HepG2 (cell line): ENCODE results near the gene WNT7A.

Source experiments
- CEBPB ChIP-seq: IDR thresholded peaks from 2 replicates; pipeline ENCODE4 v1.6.1; 2011; ENCODE audit warnings: low read depth, low read length, improper control_type of control experiment, borderline replicate concordance
- MAX ChIP-seq: IDR thresholded peaks from 2 replicates; pipeline ENCODE4 v1.6.1; 2012; ENCODE audit warnings: inconsistent platforms
- PRMT3 ChIP-seq: sonication (generic); formaldehyde crosslinking; IDR thresholded peaks from 2 replicates; pipeline ENCODE4 v1.8.1; 2022; ENCODE audit warnings: low read depth, mild to moderate bottlenecking, moderate library complexity, missing genetic modification reagents, borderline replicate concordance
- SIN3A ChIP-seq: IDR thresholded peaks from 2 replicates; pipeline ENCODE4 v1.6.1; 2011; ENCODE audit warnings: low read depth, mild to moderate bottlenecking, control low read depth, low read length, borderline replicate concordance
- ZBTB38 ChIP-seq: sonication (generic); formaldehyde crosslinking; IDR thresholded peaks from 2 replicates; pipeline ENCODE4 v1.5.1; 2020; ENCODE audit warnings: mild to moderate bottlenecking, missing genetic modification reagents
- ZKSCAN8 ChIP-seq: IDR thresholded peaks from 2 replicates; pipeline ENCODE4 v1.6.1; 2016; ENCODE audit warnings: borderline replicate concordance, missing genetic modification reagents, missing compliant biosample characterization

GRCh38 chr3:13781417-13781816 is 98.5 kb downstream of the WNT7A start:
- no peak for TF ChIP-seq ZBTB38 (CRISPR knock-in tag)
- TF ChIP-seq MAX, result no peak
- TF ChIP-seq PRMT3 (CRISPR knock-in tag), result no peak
- TF ChIP-seq ZKSCAN8 (CRISPR knock-in tag), result no peak
- no peak for TF ChIP-seq CEBPB
- no peak for TF ChIP-seq SIN3A
